Measurements from ENCODE around the gene USP49.
"Not testable (repeated sequence)": the region's sequence is repeated elsewhere in the genome, so short reads cannot be mapped to it uniquely, and the experiment has no call there.

USP49 gene

GRCh38 chr6:41813956-41814355 lies 81.2 kb downstream of the USP49 start:
- no peak for DNase-seq

- DNase-seq, result no peak
Measured at GRCh38 chr6:41813469-41813868, 81.7 kb downstream of the USP49 start.

- DNase-seq, result not testable (repeated sequence)
Measured at GRCh38 chr6:41811946-41812345, 83.2 kb downstream of the USP49 start.

DNA sequence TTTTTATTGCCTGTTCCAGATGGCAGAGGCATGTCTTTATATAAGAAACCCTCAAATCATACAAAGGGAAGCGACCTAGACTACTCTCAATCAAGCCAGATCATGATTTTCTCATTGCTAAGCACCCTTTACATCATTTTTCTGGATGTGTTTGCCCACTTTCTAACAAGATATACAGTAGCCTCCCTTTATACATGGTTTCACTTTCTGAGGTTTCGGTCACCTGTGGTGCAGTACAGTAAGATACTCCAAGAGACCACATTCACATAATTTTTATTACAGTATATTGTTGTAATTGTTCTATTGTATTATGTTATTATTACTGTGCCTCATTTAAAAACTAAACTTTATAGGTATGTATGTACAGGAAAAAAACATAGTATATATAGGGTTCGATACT lies 84.1 kb downstream of the USP49 start:
- DNase-seq, result no peak

- no peak for DNase-seq
Measured at GRCh38 chr6:41805830-41806774, 89.1 kb downstream of the USP49 start.

GRCh38 chr6:41801380-41801779 lies 93.8 kb downstream of the USP49 start:
- DNase-seq, result peak in 22 of 56 donors; percentile 2 to 81 (median 27)

GRCh38 chr6:41799559-41799911 lies 95.6 kb downstream of the USP49 start:
- no peak for DNase-seq

- DNase-seq, result no peak
Measured at GRCh38 chr6:41798901-41799558, 96.1 kb downstream of the USP49 start.

GRCh38 chr6:41796474-41796873 lies 98.7 kb downstream of the USP49 start:
- DNase-seq, result no peak

DNA sequence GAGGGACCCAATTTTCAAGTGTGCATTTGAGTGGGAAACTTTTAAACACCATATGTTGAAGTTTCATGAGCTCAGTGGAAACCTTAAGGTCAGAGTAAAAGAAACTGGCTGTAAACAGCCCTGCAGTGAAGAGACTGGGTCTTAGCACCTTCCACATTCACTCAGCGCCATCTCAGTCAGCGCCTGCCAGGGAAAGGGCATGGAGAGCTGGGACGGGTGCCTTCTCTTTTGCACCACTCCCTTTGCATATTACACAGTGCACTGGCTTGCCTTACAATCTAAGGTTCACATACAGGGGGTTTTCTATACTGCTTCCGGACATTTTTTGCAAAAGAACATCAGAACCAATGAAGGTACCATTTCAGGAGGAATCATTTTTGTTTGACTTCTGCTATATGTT lies 103.2 kb downstream of the USP49 start:
- DNase-seq, result no peak

- DNase-seq, result no peak
Measured at GRCh38 chr6:41791305-41791704, 103.9 kb downstream of the USP49 start.

DNA sequence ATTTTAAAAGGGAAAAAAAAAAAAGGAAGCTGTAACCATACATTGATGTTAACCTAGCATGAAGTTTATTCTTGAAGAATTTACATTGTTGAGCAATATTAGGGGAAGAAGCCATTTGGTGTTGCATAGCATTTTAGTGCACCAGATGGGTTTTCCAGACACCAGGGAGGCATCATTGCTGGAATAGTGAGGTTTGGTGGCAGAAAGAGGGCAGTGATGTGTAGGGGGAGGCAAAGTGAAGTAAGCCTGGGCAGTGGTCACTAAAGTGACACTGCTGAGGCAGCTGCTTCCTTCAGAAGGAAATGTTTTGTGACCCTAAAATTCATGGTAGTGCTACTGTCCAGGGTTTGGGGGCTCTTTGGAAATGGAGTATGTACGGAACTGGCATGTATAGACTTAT lies 105.1 kb downstream of the USP49 start:
- no peak for DNase-seq

DNA sequence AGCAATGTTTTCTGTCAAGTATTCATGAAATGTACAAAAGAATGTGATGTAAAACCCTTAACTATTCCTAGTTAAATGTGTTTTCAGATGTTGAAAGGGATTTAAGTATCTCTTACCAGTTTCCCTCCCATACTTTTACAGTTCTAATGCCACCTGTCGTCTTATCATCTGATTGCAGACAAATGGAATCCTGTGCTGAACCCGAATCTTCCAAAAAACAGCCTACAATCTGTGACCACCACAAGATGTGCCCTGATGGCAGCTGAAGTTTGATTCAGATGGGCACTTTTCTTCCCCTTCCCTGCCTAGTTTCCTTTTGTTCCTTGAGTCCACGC lies 105.8 kb downstream of the USP49 start:
- DNase-seq, result no peak

- DNase-seq, result peak in 55 of 56 donors; percentile 55 to 96 (median 90)
Measured at GRCh38 chr6:41787219-41787917, 107.8 kb downstream of the USP49 start, which contains the start of gene TOMM6. TSS of gene TOMM6 (plus strand) at chr6:41787694. CDS start at chr6:41787698, 4 bp downstream.

DNA sequence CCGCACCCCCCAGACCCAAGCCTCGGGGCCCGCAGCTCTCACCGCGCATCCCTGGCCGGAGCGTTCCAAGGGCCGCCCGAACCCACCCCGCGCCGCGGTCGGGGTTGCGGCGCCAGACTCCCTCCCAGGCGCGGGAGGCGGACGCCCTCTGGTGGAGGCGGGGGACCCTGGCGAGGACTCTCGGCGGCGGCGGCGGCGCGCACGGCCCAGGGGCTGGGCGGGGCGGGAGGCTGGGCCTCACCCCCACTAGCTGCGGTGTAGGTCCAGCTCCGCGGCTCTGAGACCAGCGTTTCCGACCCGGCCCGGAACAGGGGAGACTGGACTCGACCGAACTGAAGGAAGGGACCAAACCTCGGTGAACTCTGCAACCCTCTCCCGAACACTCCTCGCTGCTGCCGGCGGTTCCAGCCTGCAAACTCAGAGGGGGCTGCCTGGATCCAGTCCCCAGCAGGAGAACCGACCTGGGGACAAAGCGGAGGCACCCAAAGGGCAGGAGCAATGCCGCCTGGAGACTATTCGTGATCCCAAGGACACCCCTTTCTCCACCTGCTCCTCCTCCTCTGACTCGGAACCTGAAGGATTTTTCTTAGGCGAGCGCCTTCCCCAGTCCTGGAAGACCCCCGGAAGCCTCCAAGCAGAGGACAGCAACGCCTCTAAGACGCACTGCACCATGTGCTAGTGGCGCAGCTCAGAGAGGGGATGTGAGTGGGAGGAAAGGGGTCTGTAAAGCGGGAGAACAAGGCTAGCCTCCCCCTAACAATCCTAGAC lies 108.5 kb downstream of the USP49 start:
- DNase-seq, result peak in 55 of 56 donors; percentile 29 to 93 (median 80)

DNA sequence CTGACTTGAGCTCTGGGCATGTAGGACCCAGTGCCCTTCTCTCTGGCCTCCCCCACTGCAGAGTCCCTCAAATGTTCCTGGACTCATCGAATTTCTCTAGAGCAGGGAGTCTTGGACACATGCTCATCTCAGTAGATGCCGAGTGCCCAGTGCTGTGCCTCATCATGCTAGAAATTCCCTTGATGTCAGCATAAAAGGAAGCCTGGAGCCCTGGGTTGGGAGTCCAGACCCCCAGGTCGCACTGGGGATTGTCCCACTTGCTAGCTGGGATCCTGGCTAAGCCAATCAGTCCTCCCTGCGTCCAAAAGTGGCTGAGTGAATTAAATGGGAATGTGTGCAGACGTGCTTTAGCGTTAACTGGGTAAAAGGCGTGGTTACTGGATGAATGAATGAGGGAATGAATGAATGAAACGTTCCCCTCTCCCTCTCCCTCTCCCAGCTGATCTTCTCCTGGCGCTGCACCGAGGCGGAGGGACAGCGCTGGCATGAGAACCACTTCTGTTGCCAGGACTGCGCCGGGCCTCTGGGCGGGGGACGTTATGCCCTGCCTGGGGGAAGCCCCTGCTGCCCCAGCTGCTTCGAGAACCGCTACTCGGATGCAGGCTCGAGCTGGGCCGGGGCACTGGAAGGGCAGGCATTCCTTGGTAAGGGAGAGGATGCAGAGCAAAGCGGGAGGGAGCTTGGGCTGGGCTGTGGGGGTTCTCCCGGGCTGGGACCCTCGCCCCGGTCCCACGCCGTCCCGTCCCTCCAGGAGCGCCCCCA lies 109.3 kb downstream of the USP49 start:
- DNase-seq, result peak in 25 of 56 donors; percentile 26 to 79 (median 48)

DNA sequence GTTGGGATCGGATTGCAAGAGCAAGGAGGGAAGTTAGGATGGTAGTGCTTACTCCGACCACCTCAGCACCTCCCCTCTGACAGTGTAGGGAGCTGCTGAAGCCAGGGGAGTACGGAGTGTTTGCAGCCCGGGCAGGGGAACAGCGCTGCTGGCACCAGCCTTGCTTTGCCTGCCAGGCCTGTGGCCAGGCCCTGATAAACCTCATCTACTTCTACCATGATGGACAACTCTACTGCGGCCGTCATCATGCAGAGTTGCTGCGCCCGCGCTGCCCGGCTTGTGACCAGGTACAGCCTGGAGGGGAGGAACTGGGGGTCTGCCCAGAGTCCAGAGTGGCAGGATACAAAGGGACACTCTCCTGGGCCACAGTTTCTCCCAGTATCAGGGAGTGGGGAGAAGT lies 109.9 kb downstream of the USP49 start:
- no peak for DNase-seq

DNA sequence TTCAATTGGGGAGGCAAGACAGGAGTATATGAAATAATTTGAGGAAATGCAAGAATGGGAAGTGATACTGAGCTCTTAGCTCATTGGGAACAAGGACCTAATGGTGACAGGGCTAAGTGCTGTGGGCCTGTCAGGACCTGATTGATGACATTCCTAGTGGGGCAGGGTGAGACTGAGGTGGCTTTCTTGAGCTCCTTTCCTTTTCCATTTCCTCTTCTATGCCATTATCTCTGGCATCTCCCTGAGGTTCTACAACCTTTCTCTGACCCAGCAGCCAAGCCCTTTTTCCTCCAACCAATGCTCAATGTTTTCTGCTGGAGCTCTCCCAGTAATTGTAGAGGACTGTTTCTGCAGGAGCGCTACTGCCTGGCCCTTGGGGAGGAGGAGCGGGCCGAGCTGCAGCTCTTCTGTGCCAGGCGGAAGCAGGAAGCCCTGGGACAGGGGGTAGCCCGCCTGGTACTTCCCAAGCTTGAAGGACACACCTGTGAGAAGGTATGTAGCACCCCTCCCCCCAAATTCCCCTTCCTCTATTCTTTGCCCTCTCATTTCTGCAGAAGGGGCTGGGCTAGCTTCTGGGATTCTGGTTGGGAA lies 110.5 kb downstream of the USP49 start:
- no peak for DNase-seq

- DNase-seq, result no peak
Measured at GRCh38 chr6:41783106-41783780, 111.9 kb downstream of the USP49 start.

DNA sequence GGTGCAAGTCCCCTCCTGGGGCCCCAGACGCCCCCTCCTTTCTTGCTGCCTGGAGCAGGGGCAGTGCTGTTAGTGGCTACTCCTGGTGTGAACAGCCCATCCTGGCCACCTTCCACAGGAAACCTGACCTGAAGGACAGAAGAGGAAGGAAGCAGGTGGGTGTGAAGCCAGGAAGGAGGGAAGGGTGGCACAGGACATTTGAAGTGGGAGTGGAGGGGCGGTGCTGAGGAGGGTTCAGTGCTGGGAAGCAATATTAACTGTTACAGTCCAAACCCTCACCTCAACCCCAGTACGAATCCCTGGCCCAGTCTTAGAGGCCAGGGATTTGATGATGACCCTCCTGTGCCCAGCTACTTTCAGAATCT lies 113.8 kb downstream of the USP49 start:
- DNase-seq, result no peak

Measured in nucleus accumbens (tissue), 56 donors.